GM18858 (cell line): ENCODE results near the gene PCDHGC5.

ENCODE experiments used
- ATAC-seq: cut with Tn5 transposase; IDR thresholded peaks from one replicate; pipeline ENCODE4 v1.9.1; 2021; ENCODE audit not compliant: unreplicated experiment

PCDHGC5 gene

DNA sequence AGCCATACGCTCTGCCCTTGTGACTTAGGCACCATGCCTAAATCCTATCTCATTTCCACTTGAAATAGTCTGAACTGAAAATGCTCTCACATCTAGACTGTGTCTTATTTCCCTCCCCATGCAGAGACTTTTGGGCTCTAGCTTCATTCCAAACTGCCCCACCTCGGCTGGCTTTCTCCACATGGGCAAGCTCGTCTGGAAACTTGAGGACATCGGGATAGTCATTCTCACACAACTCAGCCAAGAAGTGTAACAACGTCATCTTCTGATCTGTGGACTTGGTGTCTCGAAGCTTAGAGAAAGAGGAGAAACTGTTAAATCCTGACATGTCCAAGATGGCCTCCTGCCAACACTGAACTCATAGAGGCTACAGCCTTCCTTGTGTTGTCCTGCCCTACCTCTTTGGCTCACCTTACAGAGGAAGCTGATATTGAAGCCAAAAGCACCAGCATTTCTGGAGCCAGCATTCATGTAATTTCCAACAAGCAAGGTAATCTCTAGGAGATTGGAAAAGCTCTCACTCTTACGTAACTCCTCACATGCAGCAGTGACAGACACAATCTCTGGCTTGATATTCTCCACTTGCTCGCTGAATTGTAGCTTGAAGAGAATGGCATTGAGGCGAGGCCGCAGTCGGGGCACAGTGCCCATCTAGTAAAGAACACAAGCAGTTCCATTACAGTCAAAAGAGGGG, 39.6 kb downstream of the PCDHGC5 start:
- ATAC-seq: no peak

GRCh38 chr5:141529002-141529401, 40.1 kb downstream of the PCDHGC5 start:
- ATAC-seq: peak; percentile 50

GRCh38 chr5:141529873-141530272, 41.0 kb downstream of the PCDHGC5 start:
- ATAC-seq: peak; percentile 50

GRCh38 chr5:141532726-141533125, 43.8 kb downstream of the PCDHGC5 start:
- no peak for ATAC-seq

GRCh38 chr5:141533897-141534296, 45.0 kb downstream of the PCDHGC5 start:
- ATAC-seq: no peak

GRCh38 chr5:141534492-141535213, 45.8 kb downstream of the PCDHGC5 start:
- no peak for ATAC-seq
